Transverse colon (tissue), 4 donors: ENCODE data around the gene ACER3.

Experiments used
- EP300 ChIP-seq: sonication (generic); formaldehyde crosslinking; IDR thresholded peaks from one replicate; pipeline ENCODE4 v1.6.1; 2017; ENCODE audit warnings: antibody characterized with exemption, low read depth
- POLR2A ChIP-seq: fragments of 450-650 bp; IDR thresholded peaks from one replicate; pipeline ENCODE4 v1.6.1; 2016; ENCODE audit warnings: antibody characterized with exemption, mild to moderate bottlenecking, moderate library complexity
- POLR2AphosphoS5 ChIP-seq, 3 donors: sonication (generic); formaldehyde crosslinking; IDR thresholded peaks; one replicate each; pipeline ENCODE4 v1.6.1; 2016; ENCODE audit warnings: antibody characterized with exemption in 3 of 3
- TF ChIP-seq, protein P1 (sequence below), 5 experiments: fragments of 200-600 bp in 3 of 5; fragments of 450-650 bp in 2 of 5; sonication (generic) in 3 of 5; IDR thresholded peaks; 1 replicate in 2 of 5; 2 replicates in 3 of 5; pipeline ENCODE4 v1.5.1; 2016 to 2017; ENCODE audit warnings: antibody characterized with exemption in 5 of 5, inconsistent platforms in 3 of 5, mild to moderate bottlenecking in 2 of 5, moderate library complexity in 1 of 5

GRCh38 chr11:76916712-76917111, 56.0 kb downstream of the ACER3 start:
- TF ChIP-seq, protein P1, sequence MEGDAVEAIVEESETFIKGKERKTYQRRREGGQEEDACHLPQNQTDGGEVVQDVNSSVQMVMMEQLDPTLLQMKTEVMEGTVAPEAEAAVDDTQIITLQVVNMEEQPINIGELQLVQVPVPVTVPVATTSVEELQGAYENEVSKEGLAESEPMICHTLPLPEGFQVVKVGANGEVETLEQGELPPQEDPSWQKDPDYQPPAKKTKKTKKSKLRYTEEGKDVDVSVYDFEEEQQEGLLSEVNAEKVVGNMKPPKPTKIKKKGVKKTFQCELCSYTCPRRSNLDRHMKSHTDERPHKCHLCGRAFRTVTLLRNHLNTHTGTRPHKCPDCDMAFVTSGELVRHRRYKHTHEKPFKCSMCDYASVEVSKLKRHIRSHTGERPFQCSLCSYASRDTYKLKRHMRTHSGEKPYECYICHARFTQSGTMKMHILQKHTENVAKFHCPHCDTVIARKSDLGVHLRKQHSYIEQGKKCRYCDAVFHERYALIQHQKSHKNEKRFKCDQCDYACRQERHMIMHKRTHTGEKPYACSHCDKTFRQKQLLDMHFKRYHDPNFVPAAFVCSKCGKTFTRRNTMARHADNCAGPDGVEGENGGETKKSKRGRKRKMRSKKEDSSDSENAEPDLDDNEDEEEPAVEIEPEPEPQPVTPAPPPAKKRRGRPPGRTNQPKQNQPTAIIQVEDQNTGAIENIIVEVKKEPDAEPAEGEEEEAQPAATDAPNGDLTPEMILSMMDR (IDR thresholded peaks at IDR 0.05), result no peak
- TF ChIP-seq POLR2AphosphoS5 (IDR thresholded peaks at IDR 0.05) (no peak), EP300 (no peak), POLR2A (no peak)
